ENCODE results near the gene ELP4.

The ELP4 gene

GRCh38 chr11:31598454-31598853, 88.9 kb downstream of the ELP4 start:
- H3K36me3 ChIP-seq = no peaks in the 10 kb centered on the region
- TF ChIP-seq CTCF (IDR thresholded peaks at IDR 0.05) = no peak
- H3K27me3 ChIP-seq = no peaks in the 10 kb centered on the region
- no peak overlapping the region for H3K4me3 ChIP-seq (ENCODE audit: low read depth in 1 of 2, low read length in 1 of 2)
- no peaks in the 10 kb centered on the region for H3K9me3 ChIP-seq
- H3K27ac ChIP-seq = no peak overlapping the region
- no peaks in the 10 kb centered on the region for H3K4me1 ChIP-seq (ENCODE audit: control insufficient read depth in 1 of 2, insufficient read depth in 1 of 2, low read depth in 1 of 2, low read length in 1 of 2)

- Histone ChIP-seq H3K9me3 (no peaks in the 10 kb centered on the region), H3K4me3 (ENCODE audit: low read depth in 1 of 2, low read length in 1 of 2) (no peak overlapping the region), H3K27me3 (no peaks in the 10 kb centered on the region), H3K27ac (no peak overlapping the region), H3K4me1 (ENCODE audit: control insufficient read depth in 1 of 2, insufficient read depth in 1 of 2, low read depth in 1 of 2, low read length in 1 of 2) (no peaks in the 10 kb centered on the region), H3K36me3 (no peaks in the 10 kb centered on the region)
- no peak for TF ChIP-seq CTCF (IDR thresholded peaks at IDR 0.05)
These were observed 92.2 kb downstream of the ELP4 start for GRCh38 chr11:31601635-31602282.

GRCh38 chr11:31606893-31607292, 97.3 kb downstream of the ELP4 start:
- no peaks in the 10 kb centered on the region for H3K27me3 ChIP-seq
- no peaks in the 10 kb centered on the region for H3K36me3 ChIP-seq
- H3K27ac ChIP-seq = no peak overlapping the region
- H3K9me3 ChIP-seq = no peaks in the 10 kb centered on the region
- no peak overlapping the region for H3K4me3 ChIP-seq (ENCODE audit: low read depth in 1 of 2, low read length in 1 of 2)
- H3K4me1 ChIP-seq (ENCODE audit: control insufficient read depth in 1 of 2, insufficient read depth in 1 of 2, low read depth in 1 of 2, low read length in 1 of 2) = no peaks in the 10 kb centered on the region
- no peak for TF ChIP-seq CTCF (IDR thresholded peaks at IDR 0.05)

- no peaks in the 10 kb centered on the region for H3K4me1 ChIP-seq (ENCODE audit: control insufficient read depth in 1 of 2, insufficient read depth in 1 of 2, low read depth in 1 of 2, low read length in 1 of 2)
- no peaks in the 10 kb centered on the region for H3K27me3 ChIP-seq
- no peak overlapping the region for H3K27ac ChIP-seq
- no peaks in the 10 kb centered on the region for H3K9me3 ChIP-seq
- no peaks in the 10 kb centered on the region for H3K36me3 ChIP-seq
- no peak overlapping the region for H3K4me3 ChIP-seq (ENCODE audit: low read depth in 1 of 2, low read length in 1 of 2)
- no peak for TF ChIP-seq CTCF (IDR thresholded peaks at IDR 0.05)
These were observed 98.3 kb downstream of the ELP4 start for GRCh38 chr11:31607914-31608313.

GRCh38 chr11:31608995-31609394, 99.4 kb downstream of the ELP4 start:
- no peak for TF ChIP-seq CTCF (IDR thresholded peaks at IDR 0.05)
- H3K4me1 ChIP-seq (ENCODE audit: control insufficient read depth in 1 of 2, insufficient read depth in 1 of 2, low read depth in 1 of 2, low read length in 1 of 2) = no peaks in the 10 kb centered on the region
- H3K27ac ChIP-seq = no peak overlapping the region
- no peaks in the 10 kb centered on the region for H3K9me3 ChIP-seq
- H3K27me3 ChIP-seq = no peaks in the 10 kb centered on the region
- H3K4me3 ChIP-seq (ENCODE audit: low read depth in 1 of 2, low read length in 1 of 2) = no peak overlapping the region
- H3K36me3 ChIP-seq = no peaks in the 10 kb centered on the region

Data from neutrophil (primary cell).